T follicular helper cell (primary cell): ENCODE results near the gene TRA2B.

Experiments
- DNase-seq: peaks from one replicate; pipeline ENCODE4 v3.0.0-alpha.2; 2020; ENCODE audit warnings: low read depth

Gene TRA2B

DNA sequence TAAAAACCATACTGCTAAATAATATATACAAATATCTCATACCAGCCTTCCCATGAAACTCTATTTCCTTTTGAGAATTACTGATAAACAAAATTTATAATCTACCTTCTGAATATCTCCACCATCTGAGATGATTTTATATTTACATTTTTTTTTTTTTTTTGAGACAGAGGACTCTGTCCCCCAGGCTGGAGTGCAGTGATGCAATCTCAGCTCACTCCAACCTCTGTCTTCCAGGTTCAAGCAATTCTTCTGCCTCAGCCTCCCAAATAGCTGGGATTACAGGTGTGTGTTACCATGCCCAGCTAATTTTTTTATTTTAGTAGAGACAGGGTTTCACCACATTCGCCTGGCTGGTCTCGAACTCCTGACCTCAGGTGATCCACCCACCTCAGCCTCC is 70.2 kb downstream of the TRA2B start:
- DNase-seq: no peak

DNA sequence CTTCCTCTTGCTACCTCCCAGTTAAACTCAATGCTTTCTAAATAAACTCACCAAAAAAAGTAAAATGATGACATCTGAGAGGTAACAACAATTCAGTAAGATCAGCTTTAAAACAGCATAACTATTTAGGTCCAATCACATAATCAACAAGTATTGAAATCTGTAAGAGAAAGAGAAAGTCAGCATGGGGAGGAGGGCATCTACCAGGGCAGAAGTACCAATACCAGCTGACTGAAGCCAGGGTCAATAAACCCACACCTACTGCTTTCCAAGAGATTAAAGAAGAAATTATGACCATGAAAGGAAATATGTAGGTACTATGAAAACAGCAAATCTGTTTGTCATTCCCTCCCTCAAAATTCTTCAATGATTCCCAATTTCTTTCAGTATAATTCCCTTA is 70.8 kb downstream of the TRA2B start:
- no peak for DNase-seq

DNA sequence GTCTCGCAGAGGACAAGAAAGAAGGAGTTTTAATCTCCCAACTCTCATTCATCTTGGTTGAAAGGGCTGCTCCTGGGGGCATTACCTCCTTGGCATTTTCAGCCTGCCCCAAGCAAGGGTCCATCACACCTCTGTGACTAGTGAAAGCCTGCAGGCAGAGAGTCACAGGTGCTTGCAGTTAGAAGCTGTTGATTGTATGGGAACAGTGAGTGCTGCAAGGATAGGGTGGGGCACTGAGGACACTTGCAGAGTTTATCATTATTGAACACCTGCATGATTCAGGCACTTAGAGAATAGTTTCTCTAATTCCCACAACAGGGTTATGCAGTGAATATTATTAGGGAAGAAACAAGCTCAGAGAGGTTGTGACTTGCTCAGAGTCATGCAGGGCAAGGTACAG is 71.3 kb downstream of the TRA2B start:
- DNase-seq: no peak
